GM18861 (cell line): Measurements from ENCODE around the gene NKX6-2.

Experiments used
- ATAC-seq: cut with Tn5 transposase; IDR thresholded peaks from one replicate; pipeline ENCODE4 v1.9.1; 2021; ENCODE audit not compliant: unreplicated experiment

NKX6-2 gene

GRCh38 chr10:132742167-132742836, 43.6 kb downstream of the NKX6-2 start:
- ATAC-seq = no peak

- ATAC-seq = no peak
Observed at GRCh38 chr10:132740588-132740987, 45.4 kb downstream of the NKX6-2 start.

- ATAC-seq = no peak
Observed at GRCh38 chr10:132739225-132739613, 46.7 kb downstream of the NKX6-2 start.

- ATAC-seq = no peak
Observed at GRCh38 chr10:132738454-132739224, 47.3 kb downstream of the NKX6-2 start.

- ATAC-seq = no peak
Observed at GRCh38 chr10:132737390-132738048, 48.4 kb downstream of the NKX6-2 start.

GRCh38 chr10:132735923-132736391, 50.0 kb downstream of the NKX6-2 start:
- ATAC-seq = no peak

- no peak for ATAC-seq
Observed at GRCh38 chr10:132735341-132735775, 50.6 kb downstream of the NKX6-2 start.

GRCh38 chr10:132733926-132734325, 52.0 kb downstream of the NKX6-2 start:
- ATAC-seq = no peak
